ENCODE results near the gene C19orf38.

The C19orf38 gene, protein sequence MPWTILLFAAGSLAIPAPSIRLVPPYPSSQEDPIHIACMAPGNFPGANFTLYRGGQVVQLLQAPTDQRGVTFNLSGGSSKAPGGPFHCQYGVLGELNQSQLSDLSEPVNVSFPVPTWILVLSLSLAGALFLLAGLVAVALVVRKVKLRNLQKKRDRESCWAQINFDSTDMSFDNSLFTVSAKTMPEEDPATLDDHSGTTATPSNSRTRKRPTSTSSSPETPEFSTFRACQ

DNA sequence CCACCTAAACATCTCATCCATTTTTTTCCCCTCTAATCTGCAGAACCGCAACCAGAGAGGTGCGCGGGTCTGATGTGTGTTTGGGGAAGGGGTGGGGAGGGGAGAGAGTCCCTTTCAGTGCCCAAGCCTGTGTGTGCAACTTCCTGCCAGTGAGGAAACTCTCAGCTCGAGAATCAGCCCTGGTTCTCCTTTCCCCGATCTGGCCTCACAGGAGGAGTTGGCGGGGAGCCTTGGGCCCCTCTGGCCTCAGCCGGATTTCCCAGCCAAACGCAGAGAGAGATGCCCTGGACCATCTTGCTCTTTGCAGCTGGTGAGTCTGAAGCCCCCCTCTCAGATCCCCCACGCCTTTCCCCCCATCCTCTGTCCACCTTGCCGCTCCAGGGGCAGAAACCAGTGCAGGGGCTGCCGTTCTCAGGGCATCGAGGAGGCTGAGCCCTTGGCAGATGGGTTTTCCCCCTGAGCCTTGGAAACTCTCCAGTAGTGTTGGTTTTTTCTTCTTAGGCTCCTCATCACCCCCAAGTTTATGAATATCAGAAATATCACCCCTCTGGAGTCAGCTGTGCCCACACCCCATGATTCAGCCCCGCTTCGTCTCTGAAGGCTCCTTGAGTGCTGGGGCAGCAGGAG lies at the start of gene C19orf38:
Gene C19orf38, plus strand, starts transcription at position 186 of the 627 bp plus-strand sequence. Its CDS starts 94 bp downstream, at position 280.
- DNase-seq (ENCODE audit: extremely low read depth, low read depth): no peak
- TF ChIP-seq, protein P1, sequence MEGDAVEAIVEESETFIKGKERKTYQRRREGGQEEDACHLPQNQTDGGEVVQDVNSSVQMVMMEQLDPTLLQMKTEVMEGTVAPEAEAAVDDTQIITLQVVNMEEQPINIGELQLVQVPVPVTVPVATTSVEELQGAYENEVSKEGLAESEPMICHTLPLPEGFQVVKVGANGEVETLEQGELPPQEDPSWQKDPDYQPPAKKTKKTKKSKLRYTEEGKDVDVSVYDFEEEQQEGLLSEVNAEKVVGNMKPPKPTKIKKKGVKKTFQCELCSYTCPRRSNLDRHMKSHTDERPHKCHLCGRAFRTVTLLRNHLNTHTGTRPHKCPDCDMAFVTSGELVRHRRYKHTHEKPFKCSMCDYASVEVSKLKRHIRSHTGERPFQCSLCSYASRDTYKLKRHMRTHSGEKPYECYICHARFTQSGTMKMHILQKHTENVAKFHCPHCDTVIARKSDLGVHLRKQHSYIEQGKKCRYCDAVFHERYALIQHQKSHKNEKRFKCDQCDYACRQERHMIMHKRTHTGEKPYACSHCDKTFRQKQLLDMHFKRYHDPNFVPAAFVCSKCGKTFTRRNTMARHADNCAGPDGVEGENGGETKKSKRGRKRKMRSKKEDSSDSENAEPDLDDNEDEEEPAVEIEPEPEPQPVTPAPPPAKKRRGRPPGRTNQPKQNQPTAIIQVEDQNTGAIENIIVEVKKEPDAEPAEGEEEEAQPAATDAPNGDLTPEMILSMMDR (IDR thresholded peaks at IDR 0.05; ENCODE audit: low read depth, low read length, missing control alignments): no peak
- H3K4me3 ChIP-seq (replicated peaks; ENCODE audit: low read depth, low read length): no peak within 1 kb of the TSS

DNA sequence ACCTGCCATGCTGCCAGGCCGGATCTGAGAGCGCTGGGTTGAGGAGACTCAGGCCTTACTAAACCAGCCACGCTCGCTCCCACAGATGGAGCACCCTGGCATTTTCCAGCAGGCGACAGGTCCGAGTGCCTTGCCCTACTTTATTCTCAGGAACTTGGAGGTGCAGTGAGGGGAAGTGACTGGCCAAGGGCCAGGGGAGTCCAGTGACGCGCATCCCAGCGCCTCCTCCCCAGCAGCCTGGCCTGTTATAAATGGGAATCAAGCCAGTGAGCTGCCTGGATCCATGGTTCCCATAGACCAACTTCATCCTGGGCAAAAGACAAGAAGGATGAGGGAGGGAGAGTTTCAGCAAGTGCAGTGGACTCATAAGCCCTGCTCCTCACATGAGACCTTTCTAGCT lies 47.7 kb upstream of the C19orf38 start:
- TF ChIP-seq, protein P1 (IDR thresholded peaks at IDR 0.05; ENCODE audit: low read depth, low read length, missing control alignments): no peak

DNA sequence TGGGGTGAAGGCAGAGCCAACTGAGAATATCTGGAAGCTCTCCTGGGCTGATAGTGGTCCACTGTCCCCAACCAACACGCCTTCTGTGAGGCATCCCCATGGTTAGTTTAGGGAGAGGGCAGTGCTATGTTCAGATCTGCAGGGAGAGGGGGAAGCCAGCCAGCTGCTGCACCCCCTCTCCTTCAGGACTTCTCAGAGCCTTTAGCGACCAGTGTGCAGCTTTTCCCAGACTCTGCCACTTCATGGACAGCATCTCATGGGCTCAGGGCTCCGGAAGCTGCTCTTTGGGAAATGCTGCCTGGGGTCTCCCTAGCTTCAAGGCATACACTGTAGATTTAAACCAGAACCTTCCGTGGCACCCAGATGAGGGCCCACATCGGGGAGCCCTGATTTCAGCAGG lies 45.7 kb upstream of the C19orf38 start:
- no peak for DNase-seq (ENCODE audit: extremely low read depth, low read depth)
- TF ChIP-seq, protein P1 (IDR thresholded peaks at IDR 0.05; ENCODE audit: low read depth, low read length, missing control alignments): no peak
- H3K4me3 ChIP-seq (replicated peaks; ENCODE audit: low read depth, low read length): no peak overlapping the region

More for the DNA sequence above, 47.7 kb upstream of the C19orf38 start:
- no peak overlapping the region for H3K4me3 ChIP-seq (replicated peaks; ENCODE audit: low read depth, low read length)
- DNase-seq (ENCODE audit: extremely low read depth, low read depth): no peak

DNA sequence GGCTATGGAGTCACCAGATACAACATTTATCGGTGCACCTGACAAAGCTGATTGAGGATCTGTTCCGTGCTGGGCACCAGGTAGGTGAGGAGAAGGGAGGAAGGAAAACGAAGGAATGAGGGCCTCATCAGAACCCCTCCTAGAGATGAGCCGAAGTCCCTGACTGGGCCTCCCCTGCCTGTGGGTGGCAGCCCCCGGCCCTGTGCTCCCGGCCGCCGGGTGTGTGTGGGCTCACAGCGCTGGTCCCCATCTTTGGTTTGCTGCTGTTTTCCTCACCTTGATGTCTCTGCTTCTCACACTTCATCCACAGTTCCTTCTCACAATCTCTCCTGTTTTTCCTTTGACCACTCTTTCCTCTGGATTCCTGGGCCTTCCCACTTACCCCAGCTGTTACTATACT lies 45.0 kb upstream of the C19orf38 start:
- no peak for DNase-seq (ENCODE audit: extremely low read depth, low read depth)
- H3K4me3 ChIP-seq (replicated peaks; ENCODE audit: low read depth, low read length): no peak overlapping the region
- TF ChIP-seq, protein P1 (IDR thresholded peaks at IDR 0.05; ENCODE audit: low read depth, low read length, missing control alignments): no peak

DNA sequence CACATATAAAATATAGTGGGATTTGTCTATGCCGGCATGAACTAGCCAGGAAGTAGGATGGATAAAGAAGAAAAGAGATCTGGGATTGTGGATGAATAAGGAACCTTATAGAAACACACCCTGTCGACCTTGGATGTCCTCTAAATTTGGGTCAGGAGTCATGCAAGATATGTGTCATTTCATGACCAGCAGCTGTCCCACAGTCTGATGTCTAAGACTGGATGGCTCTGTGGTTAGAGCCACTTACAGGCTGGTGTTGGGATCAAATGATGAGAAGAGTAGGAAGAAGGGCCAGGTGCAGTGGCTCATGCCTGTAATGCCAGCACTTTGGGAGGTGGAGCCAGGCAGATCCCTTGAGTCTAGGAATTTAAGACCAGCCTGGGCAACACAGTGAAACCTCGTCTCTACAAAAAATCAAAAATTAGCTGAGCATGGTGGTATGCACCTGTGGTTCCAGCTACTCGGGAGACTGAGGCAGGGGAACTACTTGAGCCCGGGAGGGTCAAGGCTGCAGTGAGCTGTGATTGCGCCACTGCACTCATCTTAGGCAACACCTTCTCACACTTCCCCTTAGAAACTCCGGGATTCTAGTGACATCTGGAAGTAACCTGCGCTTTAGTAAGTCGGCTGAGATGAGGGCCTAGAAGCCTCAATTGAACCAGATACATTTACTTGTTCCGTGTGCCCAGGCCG lies 43.0 kb upstream of the C19orf38 start:
- DNase-seq (ENCODE audit: extremely low read depth, low read depth): no peak
- no peak overlapping the region for H3K4me3 ChIP-seq (replicated peaks; ENCODE audit: low read depth, low read length)
- TF ChIP-seq, protein P1 (IDR thresholded peaks at IDR 0.05; ENCODE audit: low read depth, low read length, missing control alignments): no peak

DNA sequence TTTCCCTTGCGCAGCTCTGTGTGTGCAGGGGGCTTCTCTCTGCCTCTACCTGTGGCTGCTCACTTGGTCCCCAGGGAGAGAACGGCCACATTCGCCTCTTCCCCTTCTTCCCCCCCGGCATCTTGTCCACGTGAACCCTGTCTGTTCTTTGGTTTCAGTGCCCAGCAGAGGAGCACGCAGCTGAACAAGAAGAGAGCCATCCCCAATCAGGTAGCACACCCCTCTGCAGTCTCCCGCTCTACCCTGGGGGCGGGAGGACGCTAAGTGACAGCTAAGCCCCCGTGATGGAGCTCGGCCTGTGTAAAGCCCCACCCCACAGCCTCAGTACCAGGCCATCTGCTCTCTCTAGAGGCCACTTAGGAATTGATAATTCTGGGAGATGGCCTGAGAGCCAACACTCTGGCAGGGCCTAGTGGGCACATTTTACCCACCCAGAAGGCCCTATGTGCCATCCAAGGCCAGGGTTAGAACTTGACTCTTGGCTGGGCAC lies 42.4 kb upstream of the C19orf38 start:
- DNase-seq (ENCODE audit: extremely low read depth, low read depth): no peak

More for the DNA sequence above, 42.4 kb upstream of the C19orf38 start:
- TF ChIP-seq, protein P1 (IDR thresholded peaks at IDR 0.05; ENCODE audit: low read depth, low read length, missing control alignments): no peak
- H3K4me3 ChIP-seq (replicated peaks; ENCODE audit: low read depth, low read length): no peak overlapping the region
